Amygdala (tissue), 56 donors: Measurements from ENCODE around the gene RTN4RL1.

Experiments
- DNase-seq, 56 donors: peaks; one replicate each; lab custom pipeline; 2025; lab: John Stamatoyannopoulos, UW

Gene RTN4RL1

DNA sequence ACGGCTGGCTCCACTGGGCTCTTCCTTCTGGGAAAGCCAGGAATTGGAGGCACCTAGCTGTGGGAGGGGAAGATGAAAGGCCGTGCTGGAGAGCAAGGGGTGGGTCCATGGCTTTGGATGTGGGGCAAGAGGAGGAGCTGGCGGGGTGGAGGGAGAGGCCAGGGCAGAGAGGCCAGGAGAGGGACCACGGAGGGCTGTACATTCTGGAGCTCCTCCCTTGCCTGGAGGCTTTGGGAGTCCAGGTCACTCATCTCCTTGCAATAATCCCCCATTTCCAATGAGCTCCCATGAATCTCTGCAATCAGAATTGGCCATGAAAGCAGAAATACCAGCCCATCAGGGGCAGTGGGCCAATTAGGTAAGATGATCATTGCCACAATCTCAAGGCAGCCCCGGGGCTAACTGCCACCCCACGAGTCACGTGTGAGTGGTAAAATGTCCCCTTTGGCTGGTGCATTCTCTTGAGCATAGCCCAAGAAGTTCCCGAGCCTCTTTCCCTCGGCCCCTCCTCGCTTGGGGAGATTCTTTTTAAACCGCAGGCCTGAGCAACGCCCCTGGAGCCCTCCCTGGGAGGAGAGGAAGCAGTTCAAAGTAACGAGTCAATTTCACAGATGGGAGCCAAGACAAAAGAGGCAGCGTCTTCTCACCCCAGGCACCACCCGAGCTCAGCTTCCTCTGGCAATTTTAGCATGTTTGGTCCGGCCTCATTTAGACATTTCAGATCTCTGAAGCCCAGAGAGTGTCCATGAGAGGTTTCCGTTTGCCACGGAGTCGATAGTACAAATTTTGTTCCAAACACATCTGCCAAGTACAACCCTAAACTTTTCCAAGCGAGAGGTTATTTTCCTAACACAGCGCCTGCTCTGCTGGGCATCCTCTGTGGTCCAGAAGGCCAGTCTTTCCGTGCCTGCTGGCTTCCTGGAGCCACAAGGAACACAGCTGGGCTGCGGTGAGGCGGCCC is 13.4 kb downstream of the RTN4RL1 start:
- no peak for DNase-seq

DNA sequence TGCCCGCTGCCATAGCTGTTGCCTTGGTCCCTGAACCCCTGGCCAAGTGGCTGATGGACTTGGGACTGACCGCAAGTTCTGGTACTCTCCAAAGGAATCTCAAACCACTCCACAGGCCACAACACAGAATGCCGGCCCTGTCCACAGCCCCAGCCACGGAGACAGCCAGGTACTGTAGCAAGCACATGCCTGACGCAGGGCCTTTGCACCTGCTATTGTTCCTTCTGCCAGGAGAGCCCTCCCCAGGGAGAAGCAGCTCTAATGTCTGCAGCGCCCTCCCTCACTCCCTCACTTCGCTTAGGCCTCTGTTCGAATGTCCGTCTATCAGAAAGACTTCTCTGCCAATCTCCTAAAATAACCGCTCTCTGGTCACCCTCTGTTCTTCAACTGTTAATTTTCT is 15.4 kb downstream of the RTN4RL1 start:
- DNase-seq: no peak

DNA sequence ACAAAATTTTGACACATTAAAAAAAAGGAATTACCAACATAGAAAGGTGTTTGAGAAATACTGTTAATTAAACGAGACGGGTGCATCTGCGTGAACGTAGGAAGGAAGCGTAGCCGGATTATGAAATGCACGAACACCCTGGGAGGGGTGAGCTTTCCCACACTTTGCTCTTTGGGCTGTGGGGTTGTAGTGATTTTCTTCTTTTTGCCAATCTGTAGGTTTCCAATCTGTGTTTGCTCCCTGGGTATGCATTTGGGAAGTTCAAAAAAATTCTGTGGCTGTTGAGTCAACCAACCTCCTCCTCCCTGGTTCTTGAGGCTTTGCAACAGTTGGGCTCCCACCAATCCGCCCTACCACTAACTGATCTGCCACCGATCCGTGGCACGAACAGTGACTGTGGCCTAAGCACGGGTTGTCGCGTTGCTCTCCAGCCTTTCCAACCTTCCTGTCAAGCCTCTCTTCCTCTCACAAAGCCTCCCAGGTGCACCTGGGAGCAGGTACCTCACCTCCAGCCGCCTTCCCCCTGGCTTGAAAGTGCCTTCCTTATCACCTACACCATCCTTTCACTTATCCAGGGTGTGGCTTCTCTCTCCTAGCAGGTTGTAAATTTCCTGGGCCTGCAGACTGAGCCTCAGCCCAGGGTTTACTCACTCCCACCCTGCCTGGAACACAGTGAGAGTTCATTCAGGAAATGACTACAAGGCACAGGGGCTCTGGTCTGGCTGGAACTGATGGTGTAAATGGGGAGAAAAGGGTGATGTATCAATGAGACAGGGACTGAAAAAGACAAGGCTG is 16.6 kb downstream of the RTN4RL1 start:
- no peak for DNase-seq

DNA sequence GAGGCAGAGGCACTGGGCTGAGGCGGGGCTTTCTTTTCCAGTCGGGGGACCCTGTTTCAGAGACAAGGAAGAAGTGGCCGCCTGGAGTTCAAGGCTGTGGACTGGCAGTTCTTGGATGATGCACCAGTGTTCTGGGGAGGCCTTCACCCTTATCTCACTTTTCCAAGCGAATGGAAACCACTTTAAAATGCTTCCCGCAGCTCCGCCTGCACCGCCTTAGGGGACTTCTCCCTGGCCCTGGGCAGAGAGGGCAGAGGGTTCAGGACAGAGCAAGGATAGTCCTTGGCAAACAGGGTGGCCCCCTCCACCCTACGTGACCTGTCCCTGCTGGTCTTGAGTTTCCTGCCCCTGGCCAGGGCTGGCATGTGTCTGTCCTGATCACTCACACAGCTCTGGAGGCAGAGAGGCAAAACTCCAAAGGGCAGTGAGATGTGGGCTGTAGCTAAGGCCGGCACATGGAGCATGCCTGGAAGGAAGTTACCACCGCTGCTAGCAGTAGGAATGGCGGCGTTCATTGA is 20.6 kb downstream of the RTN4RL1 start:
- DNase-seq: no peak

DNA sequence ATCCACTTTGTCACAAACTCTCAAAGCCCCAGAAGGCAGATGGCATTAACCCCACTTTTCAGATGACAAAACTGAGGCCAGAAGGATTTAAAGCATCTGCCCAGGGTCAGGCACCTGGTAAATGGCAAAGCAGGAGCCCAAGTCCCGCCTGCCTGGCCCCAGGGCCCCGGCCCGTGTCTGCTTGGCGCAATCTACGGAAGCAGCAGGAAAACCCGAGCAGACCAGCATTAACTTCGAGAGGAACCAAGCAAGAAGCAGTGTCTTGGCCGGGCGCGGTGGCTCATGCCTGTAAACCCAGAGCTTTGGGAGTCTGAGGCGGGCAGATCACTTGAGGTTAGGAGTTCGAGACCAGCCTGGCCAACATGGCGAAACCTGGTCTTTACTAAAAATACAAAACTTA is 21.6 kb downstream of the RTN4RL1 start:
- DNase-seq: no peak

DNA sequence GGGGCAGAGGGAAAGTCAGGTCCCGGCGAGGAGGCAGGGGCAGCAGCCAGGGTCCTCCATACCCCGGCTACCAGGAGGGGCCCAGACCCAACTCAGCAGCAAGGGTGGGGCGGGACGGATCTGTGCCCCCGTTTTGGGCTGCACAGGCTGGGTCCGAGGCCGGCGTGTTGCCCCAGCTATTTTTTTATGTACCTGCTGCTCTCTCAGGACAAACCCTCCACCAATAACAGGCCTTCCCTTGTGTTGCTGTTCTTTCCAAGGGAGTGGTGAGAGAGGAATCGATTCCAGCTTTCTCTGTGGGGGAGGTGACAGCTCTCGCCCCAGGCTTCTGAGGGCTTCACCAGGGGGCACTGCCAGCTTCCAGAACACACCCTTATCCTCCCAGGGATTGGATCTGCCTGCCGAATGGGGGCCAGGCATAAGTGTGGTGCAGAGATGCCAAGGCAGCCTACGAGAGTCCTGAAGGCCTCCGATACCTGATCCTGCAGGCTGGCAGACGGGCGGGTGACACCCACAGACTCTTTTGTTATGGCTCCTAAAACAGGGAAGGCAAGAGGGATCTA is 22.3 kb downstream of the RTN4RL1 start:
- DNase-seq: no peak

DNA sequence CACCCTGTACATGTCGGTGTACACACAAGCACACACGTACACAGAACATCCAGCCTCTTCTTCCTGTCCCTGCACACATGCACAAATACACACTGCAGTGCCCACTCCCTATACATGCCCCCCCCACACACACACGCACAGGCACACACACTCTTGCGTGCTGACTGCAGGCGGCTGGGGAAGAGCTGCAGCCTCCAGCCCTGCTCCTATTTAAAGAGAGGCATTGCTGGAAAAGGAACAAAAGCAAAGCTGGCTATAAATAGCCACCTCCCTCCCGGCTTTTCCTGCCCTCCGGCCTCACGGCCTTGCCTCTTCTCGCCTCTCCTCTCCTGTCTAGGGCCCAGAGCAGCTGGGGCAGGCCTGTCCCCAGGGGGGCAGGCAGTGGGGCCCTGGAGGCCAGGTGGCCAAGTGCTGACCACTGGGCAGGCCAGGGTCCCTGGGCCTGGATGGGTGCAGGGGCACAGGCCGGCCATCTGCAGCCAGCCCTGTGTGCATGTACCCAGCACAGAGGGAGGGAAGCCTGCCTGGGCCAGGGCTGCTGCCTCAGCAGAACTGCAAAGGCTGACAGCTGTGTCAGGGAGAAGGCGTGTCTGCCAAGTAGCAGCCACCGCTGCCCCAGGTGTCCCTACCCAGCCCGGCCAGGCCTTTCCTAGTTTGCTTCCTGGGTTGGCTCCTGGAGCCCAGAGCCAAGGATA is 25.4 kb downstream of the RTN4RL1 start:
- DNase-seq: peak in 31 of 56 donors; percentile 13 to 75 (median 55)

DNA sequence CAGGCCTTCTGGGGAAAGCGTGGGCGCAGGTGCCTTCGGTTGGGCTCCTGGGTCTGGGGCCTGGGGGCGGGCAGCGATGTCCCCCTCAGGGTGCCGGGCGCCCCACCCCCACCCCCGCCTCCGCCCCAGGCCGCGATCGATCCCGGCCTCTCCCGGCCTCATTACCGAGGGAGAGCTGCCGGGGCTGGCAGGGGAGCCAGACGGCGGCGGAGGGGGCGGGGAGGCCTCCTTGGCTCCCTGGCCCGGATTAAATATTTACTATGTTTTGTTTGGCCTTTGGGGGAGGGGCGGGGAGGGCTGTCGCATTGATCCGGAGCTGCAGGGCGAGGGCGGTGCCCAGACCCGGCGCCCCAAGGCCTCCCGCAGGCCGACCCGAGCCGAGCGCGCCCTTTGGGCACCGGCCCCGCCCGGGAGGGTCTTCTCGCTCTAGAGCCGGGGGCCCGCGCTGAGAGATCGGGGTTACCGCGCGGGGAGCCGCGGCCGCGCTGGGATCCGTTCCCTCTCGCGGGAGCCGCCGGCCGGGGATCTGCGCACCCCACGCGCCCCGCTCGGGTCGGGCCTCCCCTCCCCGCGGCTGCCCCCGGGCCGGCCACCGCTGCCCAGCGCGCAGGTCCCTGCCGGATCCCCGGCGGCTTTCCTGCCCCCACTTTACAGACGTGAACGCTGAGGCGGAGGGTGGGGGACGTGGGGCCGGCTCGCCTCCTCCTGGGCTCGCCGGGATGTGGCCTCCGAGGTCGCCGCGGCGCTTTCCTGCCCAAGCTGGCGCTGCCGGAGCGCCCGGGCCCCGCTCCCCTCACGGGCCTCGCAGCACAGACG is 27.0 kb downstream of the RTN4RL1 start:
- no peak for DNase-seq

DNA sequence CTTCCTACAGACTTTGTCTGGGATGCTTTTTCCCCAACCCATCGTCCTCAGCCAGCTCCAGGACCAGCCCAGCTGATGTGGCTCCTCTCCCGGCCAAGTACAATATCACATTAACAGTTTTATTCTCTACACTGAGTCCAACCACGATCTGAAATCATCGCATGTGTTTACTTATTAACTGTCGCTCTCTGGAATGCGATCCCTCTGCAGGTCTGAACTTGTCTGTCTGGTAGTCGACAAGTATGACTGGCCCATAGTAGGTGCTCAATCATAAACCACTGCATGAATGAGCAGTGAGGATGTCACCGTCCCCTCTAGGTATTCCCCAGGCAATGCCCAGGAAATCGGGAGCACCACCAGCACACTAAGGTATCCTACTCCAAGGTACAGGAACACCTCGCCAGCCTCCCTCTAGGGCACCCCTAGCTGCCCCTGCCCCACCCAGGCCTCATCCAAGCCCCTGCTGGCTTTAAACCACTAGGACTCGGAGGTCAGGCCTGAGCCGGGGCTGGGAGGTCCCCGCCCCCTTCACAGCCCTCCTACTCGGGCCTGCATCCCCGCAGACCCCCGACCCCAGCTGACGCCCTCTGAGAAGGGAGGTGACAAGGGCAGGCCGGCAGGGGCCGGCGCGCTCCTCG is 27.7 kb downstream of the RTN4RL1 start:
- DNase-seq: no peak

DNA sequence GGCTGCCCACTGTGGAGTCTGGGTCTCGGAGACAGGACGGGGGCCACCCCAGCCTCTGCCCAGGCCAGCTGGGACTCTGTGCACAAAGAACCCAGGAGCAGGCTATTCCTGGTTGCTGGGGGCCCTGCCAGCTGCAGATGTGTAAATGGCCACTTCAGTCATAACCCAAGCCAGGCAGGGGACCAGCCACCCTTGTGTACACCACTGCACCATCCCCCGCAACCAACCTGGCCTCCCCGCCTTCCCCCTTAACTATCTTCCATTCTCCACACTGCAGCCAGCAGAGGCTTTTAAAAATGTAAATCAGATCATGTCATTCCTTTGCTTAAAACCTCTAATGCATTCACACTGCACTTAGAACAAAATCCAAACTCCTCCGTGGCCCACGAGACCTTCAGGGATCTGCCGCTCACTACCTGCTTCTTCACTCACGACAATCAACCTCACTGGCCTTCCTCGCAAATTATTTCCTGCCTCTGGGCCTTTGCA is 28.3 kb downstream of the RTN4RL1 start:
- DNase-seq: peak in 2 of 56 donors; percentile 21 to 24

DNA sequence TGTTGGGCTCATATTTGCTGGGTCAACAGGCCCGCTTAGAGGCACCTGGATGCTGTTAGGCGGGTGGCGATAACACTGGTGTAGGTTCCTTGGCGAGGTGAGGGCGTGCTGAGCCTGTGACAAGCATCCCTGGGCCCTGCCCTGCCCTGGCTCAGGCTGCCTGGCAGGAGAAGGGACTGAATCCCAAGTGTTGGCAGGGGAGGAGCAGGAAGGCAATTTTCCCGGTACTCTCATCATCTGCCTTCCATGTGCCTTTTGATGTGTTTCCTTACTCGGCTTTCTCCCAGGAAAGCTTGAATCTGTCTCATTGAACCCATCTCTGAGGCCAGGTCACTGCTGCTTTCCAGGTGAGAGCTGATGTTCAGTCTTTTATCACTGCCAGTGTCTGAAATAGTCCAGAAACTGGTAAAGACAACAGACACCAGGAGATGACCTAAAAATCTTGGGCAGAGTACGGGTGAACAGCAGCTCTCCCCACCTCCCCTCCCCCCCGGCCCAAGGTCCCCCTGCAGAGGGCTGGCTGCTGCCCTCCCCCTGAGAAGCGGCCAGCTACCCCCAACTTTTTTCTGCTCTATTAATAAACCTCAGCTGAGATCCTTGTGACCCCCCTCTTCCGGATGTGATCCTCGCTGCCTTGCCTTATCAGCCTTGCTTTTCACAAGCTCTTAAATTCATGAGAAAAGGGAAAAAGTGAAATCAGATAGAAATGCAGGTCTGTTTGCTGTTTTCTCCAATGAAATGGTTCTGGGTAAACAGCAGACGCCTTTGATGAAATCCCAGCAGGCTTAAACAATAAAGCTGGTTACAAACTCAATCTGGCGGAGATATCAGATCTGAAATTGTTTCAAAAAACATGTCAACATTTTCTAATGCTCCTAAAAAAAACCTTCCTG is 29.0 kb downstream of the RTN4RL1 start:
- peak in 1 of 56 donors; percentile 24 for DNase-seq

DNA sequence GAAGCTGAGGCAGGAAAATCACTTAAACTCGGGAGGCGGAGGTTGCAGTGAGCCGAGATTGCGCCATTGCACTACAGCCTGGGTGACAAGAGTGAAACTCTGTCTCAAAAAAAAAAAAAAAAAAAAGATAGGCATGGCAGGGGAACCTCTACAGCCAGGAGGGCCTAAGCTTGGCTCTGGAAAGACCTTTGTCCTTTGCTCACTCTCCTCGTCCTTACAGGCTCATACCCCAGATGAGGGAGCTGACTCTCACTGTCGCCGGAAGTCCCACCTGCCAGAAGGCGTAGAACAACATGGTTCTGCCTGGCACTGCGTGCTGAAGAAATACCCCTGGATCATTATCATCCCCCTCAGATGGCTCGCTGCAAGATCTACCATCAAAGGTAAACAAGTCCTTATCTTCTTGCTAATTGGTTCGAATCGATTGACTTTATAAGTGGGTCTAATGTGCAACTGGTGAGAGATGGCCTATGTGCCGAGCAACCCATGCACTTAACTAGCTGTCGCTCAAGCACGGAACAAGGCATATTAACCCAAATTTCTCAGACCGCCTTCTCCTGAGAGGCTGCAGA is 29.7 kb downstream of the RTN4RL1 start:
- DNase-seq: no peak

DNA sequence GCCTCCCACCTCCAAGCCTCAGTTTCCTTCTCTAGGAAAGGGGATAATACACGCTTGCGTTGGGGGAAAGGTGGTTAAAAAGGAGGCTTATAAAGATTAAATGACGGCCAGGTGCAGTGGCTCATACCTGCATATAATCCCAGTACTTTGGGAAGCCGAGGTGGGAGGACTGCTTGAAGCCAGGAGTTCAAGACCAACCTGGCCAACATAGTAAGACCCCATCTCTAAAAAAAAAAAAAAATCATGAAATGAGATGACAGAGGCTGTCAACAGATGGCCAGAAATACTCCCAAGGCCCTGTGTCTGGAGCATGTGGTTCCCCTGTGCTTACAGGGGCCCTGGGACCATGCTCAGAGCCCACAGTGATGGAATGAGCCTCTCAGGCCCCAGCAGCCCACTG is 30.4 kb downstream of the RTN4RL1 start:
- no peak for DNase-seq

DNA sequence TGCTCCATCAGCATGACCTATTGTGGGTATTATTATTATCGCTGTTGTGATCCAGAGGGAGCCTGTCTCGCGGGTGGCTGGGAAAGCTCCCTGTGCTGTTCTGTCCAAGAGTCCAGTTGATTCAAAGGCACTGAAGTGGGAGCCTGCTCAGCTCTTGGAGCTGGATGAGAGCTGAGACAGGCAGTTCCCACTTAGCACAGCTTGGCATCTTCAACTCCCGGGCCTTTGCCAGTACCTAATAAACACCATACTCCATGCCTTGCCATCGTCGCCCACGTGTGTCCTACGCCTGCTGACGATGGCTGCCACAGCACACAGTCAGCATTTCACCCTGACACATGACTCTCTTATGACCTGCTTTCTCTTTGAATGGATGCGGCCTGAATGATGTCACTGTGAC is 32.6 kb downstream of the RTN4RL1 start:
- DNase-seq: peak in 30 of 56 donors; percentile 12 to 83 (median 36)

DNA sequence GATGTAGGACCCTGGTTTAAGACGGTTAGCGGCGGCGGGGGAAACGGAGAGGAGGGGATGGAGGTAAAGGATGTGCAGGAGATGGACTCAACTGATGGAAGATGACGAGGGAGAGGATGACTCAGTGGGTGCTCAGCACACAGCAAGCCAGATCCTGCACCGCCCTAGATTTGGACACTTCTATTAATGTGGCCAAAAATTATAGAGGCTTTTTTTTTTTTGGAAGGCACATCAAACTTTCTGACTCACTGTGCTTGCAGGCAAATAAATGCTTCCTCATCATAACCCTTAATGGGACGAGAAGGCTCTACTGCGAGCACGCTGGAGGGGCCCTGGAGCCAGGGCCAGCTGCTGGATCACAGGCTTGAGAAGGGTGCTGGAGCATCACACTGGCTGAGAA is 36.0 kb downstream of the RTN4RL1 start:
- no peak for DNase-seq

DNA sequence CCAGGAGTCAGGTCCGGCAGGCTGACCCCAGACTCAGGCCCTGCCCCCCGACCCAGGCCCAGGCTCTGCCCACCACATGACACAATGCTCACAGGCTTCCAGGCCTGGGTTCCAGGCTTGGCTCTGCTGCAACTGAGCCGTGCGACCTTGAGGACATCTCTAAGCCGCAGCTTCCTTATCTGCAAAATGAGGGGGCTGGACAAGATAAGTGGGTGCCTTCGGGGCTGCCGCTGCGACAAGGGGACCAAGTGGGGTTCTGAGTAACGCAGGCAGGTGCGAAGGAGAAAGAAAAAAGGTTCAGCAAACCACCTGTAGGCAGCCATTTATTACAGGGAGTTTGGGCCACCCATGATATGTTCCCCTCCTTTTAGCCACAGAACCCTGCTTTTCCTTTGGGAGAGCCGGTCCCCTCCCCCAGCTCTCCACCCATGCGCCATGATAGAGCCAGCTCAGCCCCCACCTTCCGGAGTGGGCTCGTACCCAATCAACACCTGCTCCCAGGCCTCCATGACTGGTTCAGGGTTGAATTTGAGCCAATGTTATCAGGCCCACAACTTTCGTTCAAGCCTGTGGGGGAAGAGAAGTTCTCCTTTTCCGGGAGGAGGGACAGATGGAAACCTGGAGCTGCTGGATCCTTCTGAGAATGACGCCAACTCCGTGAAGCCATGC is 38.2 kb downstream of the RTN4RL1 start:
- peak in 2 of 56 donors; percentile 24 to 31 for DNase-seq

DNA sequence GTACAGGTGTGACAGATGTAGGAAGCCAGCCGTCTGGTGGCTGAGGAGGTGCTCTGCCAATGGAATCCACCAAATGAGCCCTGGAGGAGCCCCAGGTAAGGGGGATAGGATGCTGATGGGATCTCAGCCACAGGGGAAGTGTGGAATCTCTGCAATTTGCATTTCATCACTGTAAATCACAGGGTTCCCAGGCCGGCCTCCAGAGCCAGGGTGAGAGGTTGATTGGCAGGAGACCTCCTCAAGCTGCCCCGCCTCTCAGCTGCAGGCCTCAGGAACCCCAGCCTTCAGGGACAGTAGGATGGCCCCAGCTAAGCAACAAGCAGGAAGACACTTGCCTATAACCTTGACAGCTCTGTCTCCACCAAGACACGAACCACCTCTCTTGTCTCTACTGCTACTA is 39.4 kb downstream of the RTN4RL1 start:
- DNase-seq: no peak
